ENCODE measurements around the gene ZNF784.

ZNF784 gene

GRCh38 chr19:55638864-55639359 lies 14.5 kb upstream of the ZNF784 start:
- TF ChIP-seq ZNF384 (IDR thresholded peaks at IDR 0.05) (no peak; the same call in 1 of the 2 replicates), ARNT (IDR thresholded peaks at IDR 0.05) (no peak), FOXM1 (IDR thresholded peaks at IDR 0.05; ENCODE audit: borderline replicate concordance) (no peak), FOXK2 (IDR thresholded peaks at IDR 0.05) (no peak), L3MBTL2 (conservative IDR thresholded peaks at IDR 0.05) (no peak), SP1 (IDR thresholded peaks at IDR 0.05) (no peak), CTBP1 (IDR thresholded peaks at IDR 0.05; ENCODE audit: borderline replicate concordance) (no peak), PKNOX1 (IDR thresholded peaks at IDR 0.05) (no peak), BHLHE40 (IDR thresholded peaks at IDR 0.05; ENCODE audit: borderline replicate concordance) (no peak), FOXA1 (IDR thresholded peaks at IDR 0.05) (no peak), TARDBP (IDR thresholded peaks at IDR 0.05) (no peak), ELF4 (IDR thresholded peaks at IDR 0.05) (no peak), HDGF (IDR thresholded peaks at IDR 0.05; ENCODE audit: borderline replicate concordance) (no peak), NFRKB (IDR thresholded peaks at IDR 0.05) (no peak), LEF1 (IDR thresholded peaks at IDR 0.05; ENCODE audit: borderline replicate concordance) (no peak), SUZ12 (IDR thresholded peaks at IDR 0.05) (no peak)
- ChIA-PET CTCF (interaction anchor here (0.6 to 1.3 kb wide), 6 partner anchors 10 to 395 kb away, joined by 3 to 6 read pairs (median 4); partner anchors contain the start of gene U2AF2), POLR2A (interaction anchor here (0.7 to 1.8 kb wide), 2 partner anchors 15 to 35 kb away, joined by 3 read pairs; no protein-coding TSS in a partner anchor)
- peak; percentile 26 for DNase-seq (ENCODE audit: extremely low spot score)

GRCh38 chr19:55637534-55637933 lies 13.2 kb upstream of the ZNF784 start:
- DNase-seq (ENCODE audit: extremely low spot score): no peak
- ChIA-PET CTCF (no interaction called here), POLR2A (interaction anchor here (1.2 to 2.4 kb wide), 4 partner anchors 9 to 17 kb away, joined by 3 to 12 read pairs (median 6); partner anchors contain the start of genes U2AF2 and ZNF784)
- TF ChIP-seq FOXM1 (IDR thresholded peaks at IDR 0.05; ENCODE audit: borderline replicate concordance) (no peak), CTBP1 (IDR thresholded peaks at IDR 0.05; ENCODE audit: borderline replicate concordance) (no peak), HDGF (IDR thresholded peaks at IDR 0.05; ENCODE audit: borderline replicate concordance) (no peak), TARDBP (IDR thresholded peaks at IDR 0.05) (no peak), FOXA1 (IDR thresholded peaks at IDR 0.05) (no peak), PKNOX1 (IDR thresholded peaks at IDR 0.05) (no peak), SUZ12 (IDR thresholded peaks at IDR 0.05) (no peak), BHLHE40 (IDR thresholded peaks at IDR 0.05; ENCODE audit: borderline replicate concordance) (no peak), FOXK2 (IDR thresholded peaks at IDR 0.05) (no peak), L3MBTL2 (conservative IDR thresholded peaks at IDR 0.05) (no peak), ZNF384 (IDR thresholded peaks at IDR 0.05) (no peak), SP1 (IDR thresholded peaks at IDR 0.05) (no peak), ELF4 (IDR thresholded peaks at IDR 0.05) (no peak), NFRKB (IDR thresholded peaks at IDR 0.05) (no peak), ARNT (IDR thresholded peaks at IDR 0.05) (no peak)

- ChIA-PET POLR2A (interaction anchor here (0.6 to 2.4 kb wide), 7 partner anchors 8 to 577 kb away, joined by 3 to 12 read pairs (median 3); partner anchors contain the start of genes U2AF2 and ZNF784), CTCF (no interaction called here)
- DNase-seq (ENCODE audit: extremely low spot score): no peak
- TF ChIP-seq BHLHE40 (IDR thresholded peaks at IDR 0.05; ENCODE audit: borderline replicate concordance) (no peak), FOXM1 (IDR thresholded peaks at IDR 0.05; ENCODE audit: borderline replicate concordance) (no peak), CTBP1 (IDR thresholded peaks at IDR 0.05; ENCODE audit: borderline replicate concordance) (no peak), SP1 (IDR thresholded peaks at IDR 0.05) (no peak), FOXK2 (IDR thresholded peaks at IDR 0.05) (no peak), ARNT (IDR thresholded peaks at IDR 0.05) (no peak), NFRKB (IDR thresholded peaks at IDR 0.05) (no peak), TARDBP (IDR thresholded peaks at IDR 0.05) (no peak), ZNF384 (IDR thresholded peaks at IDR 0.05) (no peak), L3MBTL2 (conservative IDR thresholded peaks at IDR 0.05) (no peak), FOXA1 (IDR thresholded peaks at IDR 0.05) (no peak), SUZ12 (IDR thresholded peaks at IDR 0.05) (no peak), HDGF (IDR thresholded peaks at IDR 0.05; ENCODE audit: borderline replicate concordance) (no peak), LEF1 (IDR thresholded peaks at IDR 0.05; ENCODE audit: borderline replicate concordance) (no peak), ELF4 (IDR thresholded peaks at IDR 0.05) (no peak), PKNOX1 (IDR thresholded peaks at IDR 0.05) (no peak)
Measured at GRCh38 chr19:55636723-55637122, 12.4 kb upstream of the ZNF784 start.

- ChIA-PET POLR2A (interaction anchor here (0.6 to 2.4 kb wide), 5 partner anchors 11 to 469 kb away, joined by 3 to 12 read pairs (median 3); partner anchors contain the start of genes CCDC106, U2AF2 and ZNF784), CTCF (interaction anchor here (0.6 kb wide), 2 partner anchors 18 to 36 kb away, joined by 3 to 5 read pairs; no protein-coding TSS in a partner anchor)
- no peak for DNase-seq (ENCODE audit: extremely low spot score)
Measured at GRCh38 chr19:55635856-55636440, 11.6 kb upstream of the ZNF784 start.

More at GRCh38 chr19:55635856-55636440, 11.6 kb upstream of the ZNF784 start:
- TF ChIP-seq PKNOX1 (IDR thresholded peaks at IDR 0.05) (no peak), NFRKB (IDR thresholded peaks at IDR 0.05) (no peak), CTBP1 (IDR thresholded peaks at IDR 0.05; ENCODE audit: borderline replicate concordance) (no peak), FOXM1 (IDR thresholded peaks at IDR 0.05; ENCODE audit: borderline replicate concordance) (no peak), FOXK2 (IDR thresholded peaks at IDR 0.05) (no peak), TARDBP (IDR thresholded peaks at IDR 0.05) (no peak), ELF4 (IDR thresholded peaks at IDR 0.05) (no peak), ZNF384 (IDR thresholded peaks at IDR 0.05) (no peak), SUZ12 (IDR thresholded peaks at IDR 0.05) (no peak), L3MBTL2 (conservative IDR thresholded peaks at IDR 0.05) (no peak), SP1 (IDR thresholded peaks at IDR 0.05) (no peak), HDGF (IDR thresholded peaks at IDR 0.05; ENCODE audit: borderline replicate concordance) (no peak), BHLHE40 (IDR thresholded peaks at IDR 0.05; ENCODE audit: borderline replicate concordance) (no peak), FOXA1 (IDR thresholded peaks at IDR 0.05) (no peak), ARNT (IDR thresholded peaks at IDR 0.05) (no peak), LEF1 (IDR thresholded peaks at IDR 0.05; ENCODE audit: borderline replicate concordance) (no peak)

Data from HEK293T (cell line).